ENCODE data around the gene TPMT.

Gene TPMT

GRCh38 chr6:18147160-18147559 is 7.7 kb downstream of the TPMT start:
- no peak for TF ChIP-seq CTCF (conservative IDR thresholded peaks at IDR 0.05; ENCODE audit: low read depth, low read length)
- H3K4me3 ChIP-seq (ENCODE audit: low read length), result no peak overlapping the region
- no peak for DNase-seq (ENCODE audit: low read depth)

GRCh38 chr6:18142591-18142861 is 12.4 kb downstream of the TPMT start:
- TF ChIP-seq CTCF (conservative IDR thresholded peaks at IDR 0.05; ENCODE audit: low read depth, low read length), result no peak
- no peak for DNase-seq (ENCODE audit: low read depth)
- H3K4me3 ChIP-seq (ENCODE audit: low read length), result no peak overlapping the region

GRCh38 chr6:18141805-18142590 is 12.9 kb downstream of the TPMT start:
- no peak for TF ChIP-seq CTCF (conservative IDR thresholded peaks at IDR 0.05; ENCODE audit: low read depth, low read length)
- no peak overlapping the region for H3K4me3 ChIP-seq (ENCODE audit: low read length)
- DNase-seq (ENCODE audit: low read depth), result no peak

GRCh38 chr6:18139935-18140621 is 14.8 kb downstream of the TPMT start:
- TF ChIP-seq CTCF (conservative IDR thresholded peaks at IDR 0.05; ENCODE audit: low read depth, low read length), result no peak
- H3K4me3 ChIP-seq (ENCODE audit: low read length), result no peak overlapping the region
- DNase-seq (ENCODE audit: low read depth), result no peak

- no peak overlapping the region for H3K4me3 ChIP-seq (ENCODE audit: low read length)
- no peak for TF ChIP-seq CTCF (conservative IDR thresholded peaks at IDR 0.05; ENCODE audit: low read depth, low read length)
- DNase-seq (ENCODE audit: low read depth), result no peak
These were observed 16.0 kb downstream of the TPMT start for GRCh38 chr6:18138906-18139305.

- DNase-seq (ENCODE audit: low read depth), result no peak
- TF ChIP-seq CTCF (conservative IDR thresholded peaks at IDR 0.05; ENCODE audit: low read depth, low read length), result no peak
- no peak overlapping the region for H3K4me3 ChIP-seq (ENCODE audit: low read length)
These were observed 18.6 kb downstream of the TPMT start for GRCh38 chr6:18136260-18136659.

GRCh38 chr6:18135171-18135570 is 19.7 kb downstream of the TPMT start:
- TF ChIP-seq CTCF (conservative IDR thresholded peaks at IDR 0.05; ENCODE audit: low read depth, low read length), result no peak
- no peak overlapping the region for H3K4me3 ChIP-seq (ENCODE audit: low read length)
- no peak for DNase-seq (ENCODE audit: low read depth)
